H1 (cell line): Measurements from ENCODE around the gene TROAP. TPM values are rescaled to one million over a fixed set of nuclear protein-coding genes. Genes with fewer than 3 reads are reported as not detected.

Experiments used
- CTCF ChIA-PET: fragments of 300-600 bp; sonication (Branson Sonifier 250); formaldehyde crosslinking; loops from one replicate; lab custom pipeline; 2021; ENCODE audit not compliant: partially characterized antibody; lab: Charles Lee
- POLR2A ChIA-PET: fragments of 300-600 bp; sonication (Branson Sonifier 250); formaldehyde crosslinking; loops from one replicate; lab custom pipeline; 2021; ENCODE audit warnings: inconsistent platforms; ENCODE audit not compliant: partially characterized antibody; lab: Charles Lee
- DNase-seq, 2 experiments: peaks; one replicate each; pipeline versions ENCODE4 v3.0.0 to v3.0.0-alpha.2; 2010 to 2022; ENCODE audit warnings: low spot score in 2 of 2, low read depth in 1 of 2, mixed read lengths in 1 of 2
- FAIRE-seq: peaks from 2 replicates; lab custom pipeline; 2011; peaks lifted over from hg19 to GRCh38; lab: Jason Lieb, UNC
- H2AFZ ChIP-seq: 2 replicates; pipeline ENCODE4 v1.8.1; 2012; ENCODE audit warnings: low read length, inconsistent platforms
- H2AK5ac ChIP-seq: 2 replicates; pipeline ENCODE4 v1.6.1; 2013; ENCODE audit warnings: low read depth, low read length
- H2BK120ac ChIP-seq: replicated peaks from 2 replicates; pipeline ENCODE3; 2013; ENCODE audit warnings: low read depth, low read length, inconsistent platforms
- H2BK12ac ChIP-seq: 2 replicates; pipeline ENCODE4 v1.6.1; 2013; ENCODE audit warnings: low read depth, low read length
- H2BK15ac ChIP-seq: 2 replicates; pipeline ENCODE4 v1.6.1; 2013; ENCODE audit warnings: low read length
- H2BK20ac ChIP-seq: 2 replicates; pipeline ENCODE4 v1.6.1; 2013; ENCODE audit warnings: low read length
- H2BK5ac ChIP-seq: 2 replicates; pipeline ENCODE4 v1.6.1; 2013; ENCODE audit warnings: low read depth, low read length
- H3K14ac ChIP-seq: 2 replicates; pipeline ENCODE4 v1.6.1; 2013; ENCODE audit warnings: inconsistent platforms; ENCODE audit not compliant: insufficient read length
- H3K18ac ChIP-seq: 2 replicates; pipeline ENCODE4 v1.6.1; 2013; ENCODE audit warnings: low read length; ENCODE audit errors: extremely low read depth
- H3K23ac ChIP-seq: 2 replicates; pipeline ENCODE4 v1.6.1; 2013; ENCODE audit warnings: inconsistent platforms; ENCODE audit not compliant: insufficient read length
- H3K23me2 ChIP-seq: 2 replicates; pipeline ENCODE4 v1.6.1; 2013; ENCODE audit warnings: low read depth, low read length
- H3K27ac ChIP-seq: 2 replicates; pipeline ENCODE4 v1.6.1; 2011; ENCODE audit warnings: low read depth, low read length, inconsistent platforms
- H3K27me3 ChIP-seq, 4 experiments: replicated peaks in 1 of 4; 1 replicate in 1 of 4; 2 replicates in 3 of 4; pipeline versions ENCODE4 v1.6.1 to v1.8.1; 2011 to 2013; ENCODE audit warnings: low read length in 3 of 4, mild to moderate bottlenecking in 3 of 4, inconsistent platforms in 2 of 4, mixed read lengths in 2 of 4, moderate library complexity in 1 of 4; ENCODE audit not compliant: control insufficient read depth in 3 of 4, insufficient read depth in 3 of 4; ENCODE audit errors: extremely low read depth in 1 of 4
- H3K36me3 ChIP-seq, 4 experiments: 2 replicates each; pipeline versions ENCODE4 v1.6.1 to v1.8.1; 2011 to 2013; ENCODE audit warnings: mild to moderate bottlenecking in 4 of 4, low read length in 3 of 4, moderate library complexity in 2 of 4, control low read depth in 1 of 4, inconsistent platforms in 1 of 4; ENCODE audit not compliant: insufficient read depth in 4 of 4, control insufficient read depth in 2 of 4
- H3K4ac ChIP-seq: replicated peaks from 2 replicates; pipeline ENCODE3; 2013; ENCODE audit warnings: low read length, low read depth, mixed read lengths, inconsistent platforms; ENCODE audit not compliant: insufficient read length
- H3K4me1 ChIP-seq, 4 experiments: replicated peaks in 1 of 4; 1 replicate in 1 of 4; 2 replicates in 3 of 4; pipeline versions ENCODE4 v1.6.1 to v1.8.1; 2011 to 2013; ENCODE audit warnings: low read length in 3 of 4, inconsistent platforms in 2 of 4, mixed read lengths in 1 of 4; ENCODE audit not compliant: insufficient read depth in 4 of 4, control insufficient read depth in 3 of 4
- H3K4me2 ChIP-seq, 2 experiments: 2 replicates each; pipeline versions ENCODE4 v1.6.1 to v1.8.1; 2011 to 2013; ENCODE audit warnings: low read depth in 2 of 2, low read length in 2 of 2, control low read depth in 1 of 2, inconsistent platforms in 1 of 2, mild to moderate bottlenecking in 1 of 2; ENCODE audit not compliant: insufficient read depth in 1 of 2
- H3K4me3 ChIP-seq, 4 experiments: fragments of 200-600, 300-600 bp in 1 of 4; sonication (generic), shearing (Covaris generic), sonication (Bioruptor Twin) in 1 of 4; 2 replicates each; pipeline versions ENCODE4 v1.5.1 to v1.8.1; 2011 to 2016; ENCODE audit warnings: low read length in 4 of 4, low read depth in 3 of 4, control low read depth in 2 of 4, inconsistent platforms in 2 of 4, mild to moderate bottlenecking in 2 of 4, mixed read lengths in 1 of 4, moderate library complexity in 1 of 4; ENCODE audit not compliant: insufficient read depth in 2 of 4; ENCODE audit errors: extremely low read depth in 1 of 4
- H3K56ac ChIP-seq: replicated peaks from 2 replicates; pipeline ENCODE3; 2013; ENCODE audit warnings: low read depth, mild to moderate bottlenecking, mixed read lengths, low read length, inconsistent platforms; ENCODE audit not compliant: insufficient read length
- H3K79me1 ChIP-seq: 2 replicates; pipeline ENCODE4 v1.6.1; 2013; ENCODE audit warnings: low read depth, low read length, control low read depth
- H3K79me2 ChIP-seq, 2 experiments: 2 replicates each; pipeline versions ENCODE4 v1.6.1 to v1.8.1; 2012 to 2013; ENCODE audit warnings: low read length in 2 of 2, mild to moderate bottlenecking in 2 of 2, inconsistent platforms in 1 of 2; ENCODE audit not compliant: insufficient read depth in 2 of 2, control insufficient read depth in 1 of 2
- H3K9ac ChIP-seq, 4 experiments: replicated peaks in 1 of 4; 1 replicate in 1 of 4; 2 replicates in 3 of 4; pipeline versions ENCODE4 v1.6.1 to v1.8.1; 2011 to 2013; ENCODE audit warnings: low read depth in 3 of 4, low read length in 3 of 4, control low read depth in 2 of 4, mild to moderate bottlenecking in 2 of 4, moderate library complexity in 2 of 4, inconsistent platforms in 1 of 4; ENCODE audit errors: extremely low read depth in 1 of 4
- H3K9me3 ChIP-seq, 2 experiments: 2 replicates each; pipeline versions ENCODE4 v1.6.1 to v1.8.1; 2012 to 2013; ENCODE audit warnings: mild to moderate bottlenecking in 2 of 2, moderate library complexity in 2 of 2, control low read depth in 1 of 2, inconsistent platforms in 1 of 2, low read depth in 1 of 2, low read length in 1 of 2, mixed read lengths in 1 of 2; ENCODE audit not compliant: insufficient read depth in 2 of 2
- H4K20me1 ChIP-seq, 2 experiments: replicated peaks in 1 of 2; 2 replicates each; pipeline versions ENCODE3 to v1.8.1; 2011 to 2013; ENCODE audit warnings: inconsistent platforms in 2 of 2, low read length in 2 of 2, mild to moderate bottlenecking in 1 of 2; ENCODE audit not compliant: insufficient read depth in 2 of 2, control insufficient read depth in 1 of 2
- H4K5ac ChIP-seq: 2 replicates; pipeline ENCODE4 v1.6.1; 2013; ENCODE audit warnings: low read length, low read depth, mixed read lengths, inconsistent platforms; ENCODE audit not compliant: insufficient read length
- H4K8ac ChIP-seq: 2 replicates; pipeline ENCODE4 v1.8.0; 2013; ENCODE audit warnings: mild to moderate bottlenecking, moderate library complexity, low read length, inconsistent platforms; ENCODE audit not compliant: insufficient read depth; ENCODE audit errors: extremely low read depth
- H4K91ac ChIP-seq: replicated peaks from 2 replicates; pipeline ENCODE3; 2013; ENCODE audit warnings: low read length, mixed read lengths, inconsistent platforms; ENCODE audit not compliant: insufficient read length
- EGR1 ChIP-seq: IDR thresholded peaks from 2 replicates; pipeline ENCODE4 v1.6.1; 2011; ENCODE audit warnings: low read depth, low read length, borderline replicate concordance
- EP300 ChIP-seq, 2 experiments: IDR thresholded peaks; 1 replicate in 1 of 2; 2 replicates in 1 of 2; pipeline ENCODE4 v1.6.1; 2011 to 2012; ENCODE audit warnings: low read depth in 2 of 2, low read length in 2 of 2, mild to moderate bottlenecking in 2 of 2, borderline replicate concordance in 1 of 2, inconsistent platforms in 1 of 2, moderate library complexity in 1 of 2
- MAFK ChIP-seq: IDR thresholded peaks from 2 replicates; pipeline ENCODE4 v1.6.1; 2012; ENCODE audit warnings: low read depth, mild to moderate bottlenecking, improper control_type of control experiment, low read length
- NRF1 ChIP-seq: IDR thresholded peaks from 2 replicates; pipeline ENCODE4 v1.6.1; 2011; ENCODE audit warnings: mild to moderate bottlenecking, low read depth, low read length, improper control_type of control experiment
- SP1 ChIP-seq: IDR thresholded peaks from 2 replicates; pipeline ENCODE4 v1.6.1; 2011; ENCODE audit warnings: low read depth, low read length
- SUZ12 ChIP-seq: fragments of 200-600 bp; sonication (generic); IDR thresholded peaks from 2 replicates; pipeline ENCODE4 v1.6.1; 2012; ENCODE audit warnings: mild to moderate bottlenecking, inconsistent platforms, low read length, moderate library complexity, mixed read lengths
- WGBS, 2 experiments: shearing (Covaris generic) in 1 of 2; methylation state at CpG; one replicate each; pipeline versions ENCODE4 v1.1.6 to v1.1.7; 2013 to 2015; ENCODE audit warnings: low lambda C conversion rate in 2 of 2, mixed read lengths in 2 of 2, inconsistent platforms in 1 of 2, low coverage in 1 of 2, missing lambda C conversion rate in 1 of 2; ENCODE audit not compliant: insufficient replicate concordance in 2 of 2, insufficient coverage in 1 of 2, insufficient read length in 1 of 2; ENCODE audit errors: extremely low coverage in 1 of 2, missing lambda C conversion rate in 1 of 2; 5-methylcytosine and 5-hydroxymethylcytosine counted together
- polyA plus RNA-seq, 7 experiments: library from polyadenylated mRNA; depleted of rRNA in 3 of 7; stranded (reverse) in 5 of 7; unstranded in 2 of 7; fragments of >200 nt in 5 of 7; fragments of 200-250 nt in 2 of 7; gene quantifications; 1 replicate in 5 of 7; 2 replicates in 1 of 7; 4 replicates in 1 of 7; pipeline versions ENCODE4 v1.2.1 to v1.2.3, GENCODE V29; 2011 to 2013; ENCODE audit warnings: missing spikeins in 2 of 7, mixed read lengths in 2 of 7
- total RNA-seq: library from RNA; stranded (reverse); fragmentation: NEBNext Ultra II Directional; extraction: Animal tissue kit (Norgen Biotek cat#: 25700); gene quantifications from 2 replicates; pipeline ENCODE4 v1.2.1, GENCODE V29; 2021

TROAP gene
- total and polyA plus RNA-seq, 2 of the 8 experiments (the other 6 are each of a cell fraction or from before 2014, with no cell fraction given) = 36.7 to 52.0 TPM

DNA sequence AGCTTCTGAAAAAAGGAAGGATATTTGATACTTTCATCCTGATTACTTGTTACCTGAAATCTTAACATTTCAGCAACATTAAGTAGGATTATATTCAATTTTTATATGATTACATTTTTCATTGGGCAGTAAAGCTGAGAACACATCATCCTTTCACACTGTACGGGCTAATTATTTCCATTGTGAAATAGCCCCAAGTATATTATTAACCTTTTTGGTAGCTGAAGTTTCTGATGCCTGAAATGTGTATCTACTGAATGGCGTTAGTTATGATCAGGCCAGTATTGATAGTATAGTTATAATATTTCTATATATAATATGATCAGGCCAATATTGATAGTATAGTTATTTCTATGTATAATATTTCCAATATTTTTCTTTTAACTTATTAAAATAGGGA lies 54.3 kb downstream of the TROAP start:
- Histone ChIP-seq H3K18ac (no peak overlapping the region), H2BK20ac (no peak overlapping the region), H3K23me2 (no peaks in the 10 kb centered on the region; the same call in 1 of the 2 replicates), H4K8ac (no peak overlapping the region), H2BK5ac (no peak overlapping the region), H3K36me3 (no peaks in the 10 kb centered on the region), H2AK5ac (no peak overlapping the region), H3K56ac (no peak overlapping the region), H3K79me1 (0 out of 2 replicates have a peak, but pooled peaks cover 3% of the 10 kb centered on the region), H4K20me1 (peaks cover 0 to 4% of the 10 kb centered on the region in 2 experiments), H3K4ac (no peak overlapping the region), H3K9ac (no peak overlapping the region), H3K4me1 (no peaks in the 10 kb centered on the region)
- CTCF ChIA-PET = interaction anchor here (0.7 to 1.8 kb wide), 3 partner anchors 11 to 34 kb away, joined by 3 to 5 read pairs (median 3); no protein-coding TSS in a partner anchor
- WGBS, 2 experiments = 93% methylated on average over 2 of the region's 2 CpGs; no CpG with 5 or more reads in 1 of the 2 experiments
- no peak for DNase-seq
- no peak for TF ChIP-seq EP300 (IDR thresholded peaks at IDR 0.05; ENCODE audit: borderline replicate concordance in 1 of 2, low read depth in 2 of 2, low read length in 2 of 2)
- TF ChIP-seq MAFK = no peak
- TF ChIP-seq NRF1 = no peak
- no peak for TF ChIP-seq SP1
- no peak for TF ChIP-seq EGR1
- TF ChIP-seq SUZ12 = no peak
- TF ChIP-seq, all 59 proteins: peak for 0
- FAIRE-seq = no peak
- no peak overlapping the region for H3K14ac ChIP-seq
- H4K5ac ChIP-seq = no peak overlapping the region
- H2BK120ac ChIP-seq = no peak overlapping the region
- H3K27ac ChIP-seq = no peak overlapping the region
- no peaks in the 10 kb centered on the region for H3K27me3 ChIP-seq
- H2AFZ ChIP-seq = no peak overlapping the region
- no peak overlapping the region for H3K23ac ChIP-seq
- POLR2A ChIA-PET = interaction anchor here (1.0 to 1.1 kb wide), 2 partner anchors 23 to 114 kb away, joined by 3 read pairs; no protein-coding TSS in a partner anchor
- H3K4me2 ChIP-seq = no peak overlapping the region
- no peak overlapping the region for H2BK12ac ChIP-seq
- H3K79me2 ChIP-seq = peaks cover 0 to 49% of the 10 kb centered on the region in 2 experiments; a peak in 2 of 4 replicates
- H4K91ac ChIP-seq = no peak overlapping the region
- no peak overlapping the region for H2BK15ac ChIP-seq
- H3K4me3 ChIP-seq = no peak overlapping the region
- no peaks in the 10 kb centered on the region for H3K9me3 ChIP-seq
